22Rv1 (cell line): Measurements from ENCODE around the gene FRY.

Experiments used
- CTCF ChIP-seq: fragments of 450-650 bp; IDR thresholded peaks from 2 replicates; pipeline ENCODE4 v1.5.1; 2017; ENCODE audit warnings: mild to moderate bottlenecking
- ZFX ChIP-seq: fragments of 450-650 bp; IDR thresholded peaks from 2 replicates; pipeline ENCODE4 v1.6.1; 2017; ENCODE audit warnings: antibody characterized with exemption, borderline replicate concordance

DNA sequence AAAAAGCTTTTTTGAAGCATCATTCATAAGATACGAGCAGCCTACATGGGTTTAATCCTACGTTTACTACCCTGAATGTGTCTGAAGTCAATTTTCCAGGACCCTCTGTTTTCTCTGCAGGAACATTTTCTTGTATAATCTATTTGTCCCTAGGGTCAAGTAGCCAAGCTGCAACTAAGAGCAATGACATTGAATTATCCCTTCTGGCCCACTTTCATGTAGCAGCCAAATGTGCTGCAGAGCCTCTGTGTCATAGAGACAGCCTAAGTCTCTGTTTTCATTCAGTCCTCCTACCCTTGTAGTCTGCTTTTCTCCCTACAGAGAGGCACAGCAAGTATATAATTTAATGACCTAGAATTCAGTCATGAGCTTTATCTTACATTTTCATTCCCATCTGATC is 201.5 kb downstream of the FRY start:
- TF ChIP-seq CTCF (no peak), ZFX (no peak)
